Middle frontal gyrus (tissue), 1 donor: ENCODE results near the gene SLC33A1.

Experiments used
- DNase-seq: peaks from one replicate; pipeline ENCODE4 v3.0.0-alpha.2; 2015; ENCODE audit warnings: low spot score; ENCODE audit errors: extremely low spot score

The SLC33A1 gene

GRCh38 chr3:155792532-155792931 lies 61.7 kb downstream of the SLC33A1 start:
- DNase-seq = no peak

GRCh38 chr3:155791190-155791589 lies 63.0 kb downstream of the SLC33A1 start:
- no peak for DNase-seq

- no peak for DNase-seq
Measured at GRCh38 chr3:155790272-155790925, 63.8 kb downstream of the SLC33A1 start.

- no peak for DNase-seq
Measured at GRCh38 chr3:155785662-155786295, 68.4 kb downstream of the SLC33A1 start.

GRCh38 chr3:155782390-155782953 lies 71.8 kb downstream of the SLC33A1 start:
- no peak for DNase-seq

- no peak for DNase-seq
Measured at GRCh38 chr3:155780291-155780690, 73.9 kb downstream of the SLC33A1 start.

GRCh38 chr3:155778462-155778861 lies 75.8 kb downstream of the SLC33A1 start:
- DNase-seq = no peak

- no peak for DNase-seq
Measured at GRCh38 chr3:155772801-155773200, 81.4 kb downstream of the SLC33A1 start.

GRCh38 chr3:155771126-155771525 lies 83.1 kb downstream of the SLC33A1 start:
- no peak for DNase-seq
